DND-41 (cell line): ENCODE results near the gene TBC1D13.
A peak's percentile ranks its signal among the peaks of the same experiment; 100 is the strongest.

Experiments
- ATAC-seq: fragments of 200-7000 bp; cut with Tn5 transposase; 3 replicates; pipeline ENCODE4 v1.9.1; 2021; ENCODE audit warnings: low read depth; ENCODE audit not compliant: insufficient read depth
- DNase-seq: peaks from one replicate; pipeline ENCODE4 v3.0.0-alpha.2; 2020
- H2AFZ ChIP-seq: 2 replicates; pipeline ENCODE4 v1.6.0; 2012; ENCODE audit warnings: low read depth, low read length
- H3K27ac ChIP-seq: 2 replicates; pipeline ENCODE4 v1.5.1; 2012; ENCODE audit warnings: low read length, inconsistent platforms
- H3K27me3 ChIP-seq: fragments of 200-600 bp; sonication (generic); 2 replicates; pipeline ENCODE4 v1.6.0; 2012; ENCODE audit warnings: low read length, mild to moderate bottlenecking, inconsistent platforms; ENCODE audit not compliant: insufficient read depth, poor library complexity
- H3K36me3 ChIP-seq: 2 replicates; pipeline ENCODE4 v1.5.1; 2012; ENCODE audit warnings: low read length, inconsistent platforms; ENCODE audit not compliant: insufficient read depth
- H3K4me1 ChIP-seq: 2 replicates; pipeline ENCODE4 v1.5.1; 2012; ENCODE audit warnings: mild to moderate bottlenecking, low read length; ENCODE audit not compliant: insufficient read depth
- H3K4me2 ChIP-seq: 2 replicates; pipeline ENCODE4 v1.6.0; 2012; ENCODE audit warnings: mild to moderate bottlenecking, moderate library complexity, low read length, inconsistent platforms; ENCODE audit not compliant: insufficient read depth
- H3K4me3 ChIP-seq, 2 experiments: fragments of 200-600 bp in 1 of 2; shearing (Covaris generic) in 1 of 2; 2 replicates each; pipeline ENCODE4 v1.5.1; 2012 to 2016; ENCODE audit warnings: inconsistent platforms in 2 of 2, low read length in 2 of 2, mild to moderate bottlenecking in 2 of 2, low read depth in 1 of 2, moderate library complexity in 1 of 2
- H3K79me2 ChIP-seq: 2 replicates; pipeline ENCODE4 v1.6.0; 2012; ENCODE audit warnings: low read length, inconsistent platforms; ENCODE audit not compliant: insufficient read depth
- H3K9ac ChIP-seq: 2 replicates; pipeline ENCODE4 v1.6.0; 2012; ENCODE audit warnings: low read depth, mild to moderate bottlenecking, inconsistent platforms, low read length, moderate library complexity
- H3K9me3 ChIP-seq: 2 replicates; pipeline ENCODE4 v1.5.1; 2012; ENCODE audit warnings: low read length, moderate library complexity, mild to moderate bottlenecking, inconsistent platforms; ENCODE audit not compliant: insufficient read depth, severe bottlenecking
- H4K20me1 ChIP-seq: 2 replicates; pipeline ENCODE4 v1.6.0; 2012; ENCODE audit warnings: low read length; ENCODE audit not compliant: insufficient read depth
- EZH2 ChIP-seq: IDR thresholded peaks from 3 replicates; pipeline ENCODE4 v1.6.1; 2012; ENCODE audit warnings: borderline replicate concordance, low read depth, mild to moderate bottlenecking, moderate library complexity, low read length, inconsistent platforms; ENCODE audit not compliant: severe bottlenecking
- TF ChIP-seq, protein P1 (sequence below): IDR thresholded peaks from 2 replicates; pipeline ENCODE4 v1.5.1; 2012; ENCODE audit warnings: borderline replicate concordance, low read length, moderate library complexity, mild to moderate bottlenecking; ENCODE audit not compliant: poor library complexity, severe bottlenecking; ENCODE audit errors: extremely low read depth

TBC1D13 gene

DNA sequence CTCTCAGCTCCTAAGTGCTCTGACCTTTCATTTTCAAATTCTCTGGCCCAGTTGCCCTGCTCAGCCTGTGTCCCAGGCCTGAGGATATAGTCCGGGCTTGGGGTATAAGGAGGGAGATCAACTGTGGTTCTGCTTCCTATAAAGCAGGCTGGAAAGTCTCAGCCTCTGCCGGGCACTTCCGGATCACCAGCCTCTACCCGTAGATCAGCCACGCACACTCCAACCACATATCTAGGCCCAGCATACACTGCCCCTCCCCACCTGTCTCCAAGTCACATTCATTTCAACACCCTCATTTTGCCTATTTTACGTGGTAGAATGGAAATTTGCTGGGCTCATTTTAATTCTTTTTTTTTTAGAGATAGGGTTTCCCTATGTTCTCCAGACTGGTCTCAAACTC is 18.4 kb upstream of the TBC1D13 start:
- no peak for TF ChIP-seq EZH2
- TF ChIP-seq, protein P1, sequence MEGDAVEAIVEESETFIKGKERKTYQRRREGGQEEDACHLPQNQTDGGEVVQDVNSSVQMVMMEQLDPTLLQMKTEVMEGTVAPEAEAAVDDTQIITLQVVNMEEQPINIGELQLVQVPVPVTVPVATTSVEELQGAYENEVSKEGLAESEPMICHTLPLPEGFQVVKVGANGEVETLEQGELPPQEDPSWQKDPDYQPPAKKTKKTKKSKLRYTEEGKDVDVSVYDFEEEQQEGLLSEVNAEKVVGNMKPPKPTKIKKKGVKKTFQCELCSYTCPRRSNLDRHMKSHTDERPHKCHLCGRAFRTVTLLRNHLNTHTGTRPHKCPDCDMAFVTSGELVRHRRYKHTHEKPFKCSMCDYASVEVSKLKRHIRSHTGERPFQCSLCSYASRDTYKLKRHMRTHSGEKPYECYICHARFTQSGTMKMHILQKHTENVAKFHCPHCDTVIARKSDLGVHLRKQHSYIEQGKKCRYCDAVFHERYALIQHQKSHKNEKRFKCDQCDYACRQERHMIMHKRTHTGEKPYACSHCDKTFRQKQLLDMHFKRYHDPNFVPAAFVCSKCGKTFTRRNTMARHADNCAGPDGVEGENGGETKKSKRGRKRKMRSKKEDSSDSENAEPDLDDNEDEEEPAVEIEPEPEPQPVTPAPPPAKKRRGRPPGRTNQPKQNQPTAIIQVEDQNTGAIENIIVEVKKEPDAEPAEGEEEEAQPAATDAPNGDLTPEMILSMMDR = no peak
- Histone ChIP-seq H4K20me1 (no peaks in the 10 kb centered on the region), H3K27ac (no peak overlapping the region), H3K36me3 (peaks cover 11% of the 10 kb centered on the region), H3K79me2 (peaks cover 38% of the 10 kb centered on the region), H3K9ac (0 out of 2 replicates have a peak overlapping the region, but pooled peaks have one; percentile 18), H3K4me1 (peaks cover 25% of the 10 kb centered on the region), H2AFZ (no peak overlapping the region), H3K27me3 (no peaks in the 10 kb centered on the region), H3K4me3 (no peak overlapping the region), H3K4me2 (no peak overlapping the region), H3K9me3 (no peaks in the 10 kb centered on the region)
- DNase-seq (no peak), ATAC-seq (no peak)

DNA sequence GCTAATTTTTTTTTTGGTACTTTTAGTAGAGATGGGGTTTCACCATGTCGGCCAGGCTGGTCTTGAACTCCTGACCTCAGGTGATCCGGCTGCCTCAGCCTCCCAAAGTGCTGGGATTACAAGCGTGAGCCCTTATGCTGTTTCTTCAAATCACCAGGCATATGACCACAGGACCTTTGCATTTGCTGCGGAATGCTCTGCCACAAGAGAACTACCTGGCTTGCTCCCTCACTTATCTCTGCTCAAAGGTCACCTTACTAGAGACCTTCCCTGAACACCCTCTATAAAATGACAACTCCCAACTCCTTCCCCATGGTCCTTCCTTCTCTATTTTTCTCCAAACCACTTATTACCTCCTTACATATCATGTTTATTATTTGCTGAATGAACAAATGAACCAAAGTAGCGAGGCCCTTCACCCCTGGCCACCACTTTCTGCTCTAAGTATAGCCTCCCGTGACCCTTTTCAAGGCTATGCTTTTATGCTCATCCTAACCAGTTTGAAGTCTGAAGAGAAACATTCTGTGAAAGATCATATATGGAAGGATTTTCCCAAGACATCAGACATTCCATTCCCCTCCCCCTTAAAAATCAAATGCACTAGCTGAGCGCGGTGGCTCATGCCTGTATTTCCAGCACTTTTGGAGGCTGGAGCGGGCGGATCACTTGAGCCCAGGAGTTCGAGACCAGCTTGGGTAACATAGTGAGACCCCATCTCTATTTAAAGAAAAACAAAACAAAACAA is 16.6 kb upstream of the TBC1D13 start:
- Histone ChIP-seq H3K27me3 (no peaks in the 10 kb centered on the region), H4K20me1 (no peaks in the 10 kb centered on the region), H3K79me2 (peaks cover 36% of the 10 kb centered on the region), H3K4me2 (peak overlapping the region; percentile 97), H3K27ac (peak overlapping the region; percentile 82; the same call in 1 of the 2 replicates), H3K4me1 (peaks cover 25% of the 10 kb centered on the region), H3K9me3 (no peaks in the 10 kb centered on the region), H3K36me3 (peaks cover 11% of the 10 kb centered on the region), H3K4me3 (peak overlapping the region; percentile 95 to 99), H2AFZ (no peak overlapping the region), H3K9ac (peak overlapping the region; percentile 82)
- DNase-seq (no peak), ATAC-seq (no peak)
- TF ChIP-seq EZH2 = no peak

DNA sequence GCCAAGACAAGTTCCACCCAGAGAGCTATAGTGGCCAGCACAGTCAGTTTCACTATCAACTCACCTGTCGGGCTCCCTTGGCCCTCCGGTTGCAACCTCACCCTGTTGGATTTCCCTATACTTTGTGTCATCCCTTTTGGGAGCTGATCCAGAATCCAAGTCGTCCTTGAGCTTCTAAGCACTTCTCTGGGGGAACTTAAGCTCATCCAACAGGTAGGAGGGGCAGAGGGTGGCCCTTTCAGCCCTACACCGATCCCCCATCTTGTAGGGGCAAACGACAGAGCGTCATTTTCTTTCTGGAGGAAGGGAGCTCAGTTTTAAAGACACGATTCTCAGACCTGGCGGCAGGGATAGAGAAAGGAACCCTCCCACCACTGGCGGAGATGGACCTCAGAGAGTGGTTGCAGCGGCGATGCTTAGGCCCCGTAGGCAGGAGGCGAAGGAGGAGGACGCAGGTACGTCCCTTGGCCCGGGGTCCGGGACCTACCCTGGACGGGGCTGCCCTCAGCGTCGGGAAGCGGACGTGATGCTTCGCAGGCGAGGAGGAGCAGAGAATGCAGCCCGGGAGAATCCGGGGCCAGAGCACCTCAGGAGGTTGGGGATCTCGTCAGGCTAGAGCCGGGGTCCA is 15.8 kb upstream of the TBC1D13 start:
- Histone ChIP-seq H3K9ac (peak overlapping the region; percentile 82), H3K27me3 (no peaks in the 10 kb centered on the region), H3K4me3 (peak overlapping the region; percentile 95 to 99), H2AFZ (peak overlapping the region; percentile 84), H3K9me3 (no peaks in the 10 kb centered on the region), H3K4me1 (peaks cover 25% of the 10 kb centered on the region), H4K20me1 (no peaks in the 10 kb centered on the region), H3K4me2 (peak overlapping the region; percentile 97), H3K27ac (peak overlapping the region; percentile 82), H3K79me2 (peaks cover 36% of the 10 kb centered on the region), H3K36me3 (peaks cover 11% of the 10 kb centered on the region)
- ATAC-seq = peak; percentile 13
- no peak for TF ChIP-seq EZH2
- TF ChIP-seq, protein P1 = no peak
- DNase-seq = peak; percentile 13

DNA sequence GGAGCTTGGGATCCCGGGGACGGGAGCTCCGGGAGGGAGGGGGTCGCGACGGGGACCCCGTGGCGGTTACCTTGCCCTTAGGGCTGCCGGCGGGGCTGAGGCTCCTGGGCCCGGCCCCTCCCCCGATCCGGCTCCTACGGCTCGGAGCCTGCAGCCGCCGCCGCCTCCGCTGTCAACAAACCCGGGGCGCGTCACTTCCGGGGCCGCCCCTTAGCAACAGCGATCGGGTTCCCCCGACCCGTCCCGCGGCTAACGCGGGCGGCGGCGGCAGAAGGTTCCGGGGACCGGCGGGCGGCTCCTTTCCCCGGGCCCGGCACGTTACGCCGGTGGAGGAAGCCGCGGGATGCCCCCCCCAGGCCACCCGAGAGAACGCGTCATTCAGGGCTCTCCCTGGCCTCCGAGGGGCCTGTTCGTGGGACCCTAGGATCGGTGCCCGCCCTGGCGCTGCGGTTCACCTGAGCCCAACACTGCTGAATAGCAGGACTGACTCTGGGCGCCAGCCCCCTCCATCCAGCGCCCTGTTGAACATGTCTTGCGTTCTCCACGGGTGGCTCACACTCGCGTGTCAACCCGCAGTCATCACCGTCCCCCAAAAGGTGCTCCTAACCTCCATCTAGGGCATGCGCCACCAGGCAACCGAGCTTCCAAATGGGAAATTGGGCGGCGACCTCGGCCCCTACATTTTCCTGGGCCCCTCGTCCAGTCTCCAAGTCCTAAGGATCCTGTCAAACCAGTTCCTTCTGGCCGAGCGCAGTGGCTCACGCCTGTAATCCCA is 15.1 kb upstream of the TBC1D13 start, which contains the start of gene ZER1:
Gene ZER1, minus strand, starts transcription at position 183 of the 775 bp plus-strand sequence. CDS start 16,362 bp downstream, outside the sequence.
- TF ChIP-seq, protein P1 = no peak
- no peak for TF ChIP-seq EZH2
- no peaks in the 10 kb centered on the region for H3K27me3 ChIP-seq
- H3K9me3 ChIP-seq = no peaks in the 10 kb centered on the region
- DNase-seq (peak; percentile 88), ATAC-seq (peak; percentile 93)
- peak within 1 kb of the TSS; percentile 97 for H3K4me2 ChIP-seq
- peaks cover 25% of the 10 kb centered on the region for H3K4me1 ChIP-seq
- peaks cover 36% of the 10 kb centered on the region for H3K79me2 ChIP-seq
- peak within 1 kb of the TSS; percentile 95 to 99 for H3K4me3 ChIP-seq
- peak within 1 kb of the TSS; percentile 91 for H3K27ac ChIP-seq
- H2AFZ ChIP-seq = peak within 1 kb of the TSS; percentile 100
- H4K20me1 ChIP-seq = no peaks in the 10 kb centered on the region
- H3K9ac ChIP-seq = peak within 1 kb of the TSS; percentile 82
- peaks cover 11% of the 10 kb centered on the region for H3K36me3 ChIP-seq
